HL-60/S4 treated with phorbol 12-myristate 13-acetate at 8.2 ng/mL for 4 days and 3 days (cell line): Measurements from ENCODE around the gene POLG.

ENCODE experiments used
- in situ Hi-C: fragments of 300-500 bp; cut with MboI; formaldehyde crosslinking; loops from 2 replicates; pipeline ENCODE4 v1.15.0; 2022; ENCODE audit warnings: low sequenced_read_pairs

POLG gene

GRCh38 chr15:89327113-89327512 lies 7.5 kb downstream of the POLG start:
- in situ Hi-C loops = no loop called here

GRCh38 chr15:89326316-89326715 lies 8.3 kb downstream of the POLG start:
- in situ Hi-C loops = no loop called here

- in situ Hi-C loops = no loop called here
Observed at GRCh38 chr15:89325039-89325803, 9.4 kb downstream of the POLG start.

GRCh38 chr15:89323825-89324224 lies 10.8 kb downstream of the POLG start:
- in situ Hi-C loops = no loop called here

GRCh38 chr15:89322822-89323221 lies 11.8 kb downstream of the POLG start:
- in situ Hi-C loops = no loop called here

GRCh38 chr15:89321521-89322410 lies 12.9 kb downstream of the POLG start:
- in situ Hi-C loops = no loop called here

- in situ Hi-C loops = no loop called here
Observed at GRCh38 chr15:89320200-89320599, 14.4 kb downstream of the POLG start.

GRCh38 chr15:89319678-89320077 lies 14.9 kb downstream of the POLG start:
- in situ Hi-C loops = no loop called here

GRCh38 chr15:89317186-89317720 lies 17.4 kb downstream of the POLG start:
- in situ Hi-C loops = no loop called here

GRCh38 chr15:89316504-89316903 lies 18.1 kb downstream of the POLG start:
- in situ Hi-C loops = no loop called here

GRCh38 chr15:89315375-89315929 lies 19.2 kb downstream of the POLG start:
- in situ Hi-C loops = no loop called here

GRCh38 chr15:89309993-89310392 lies 24.6 kb downstream of the POLG start:
- in situ Hi-C loops = no loop called here

- in situ Hi-C loops = no loop called here
Observed at GRCh38 chr15:89308236-89308635, 26.4 kb downstream of the POLG start.

- in situ Hi-C loops = no loop called here
Observed at GRCh38 chr15:89307791-89308190, 26.8 kb downstream of the POLG start.

GRCh38 chr15:89307046-89307587 lies 27.5 kb downstream of the POLG start:
- in situ Hi-C loops = no loop called here

GRCh38 chr15:89305395-89305794 lies 29.2 kb downstream of the POLG start:
- in situ Hi-C loops = no loop called here

GRCh38 chr15:89303986-89304385 lies 30.6 kb downstream of the POLG start:
- in situ Hi-C loops = no loop called here

- in situ Hi-C loops = no loop called here
Observed at GRCh38 chr15:89301304-89302089, 33.1 kb downstream of the POLG start.

- in situ Hi-C loops = no loop called here
Observed at GRCh38 chr15:89299896-89300295, 34.7 kb downstream of the POLG start.

- in situ Hi-C loops = no loop called here
Observed at GRCh38 chr15:89293012-89293411, 41.6 kb downstream of the POLG start.
